HG02973 (cell line): Measurements from ENCODE around the gene DICER1.

Experiments used
- ATAC-seq: cut with Tn5 transposase; IDR thresholded peaks from one replicate; pipeline ENCODE4 v1.9.1; 2021; ENCODE audit warnings: moderate library complexity; ENCODE audit not compliant: unreplicated experiment

The DICER1 gene

DNA sequence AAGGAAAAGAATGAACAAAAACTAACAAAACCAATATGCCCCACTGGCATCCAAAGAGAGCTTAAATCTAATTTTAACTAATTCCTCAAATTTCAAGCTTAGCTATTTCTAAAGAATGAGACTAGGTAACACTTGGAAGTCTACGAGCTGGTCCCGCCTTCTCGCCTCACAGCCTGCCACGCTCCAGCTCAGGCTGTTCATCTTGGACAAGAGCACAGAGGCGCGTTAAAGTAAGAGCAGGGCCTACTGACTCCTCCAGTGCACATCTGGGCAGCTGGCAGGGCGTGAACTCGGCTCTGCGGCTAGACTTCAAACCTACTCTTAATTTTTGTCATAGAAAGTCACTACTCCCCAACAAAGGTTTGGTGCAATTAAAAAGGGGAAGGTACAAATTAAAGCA lies 64.6 kb downstream of the DICER1 start:
- no peak for ATAC-seq

GRCh38 chr14:95091581-95091980 lies 65.7 kb downstream of the DICER1 start:
- no peak for ATAC-seq

DNA sequence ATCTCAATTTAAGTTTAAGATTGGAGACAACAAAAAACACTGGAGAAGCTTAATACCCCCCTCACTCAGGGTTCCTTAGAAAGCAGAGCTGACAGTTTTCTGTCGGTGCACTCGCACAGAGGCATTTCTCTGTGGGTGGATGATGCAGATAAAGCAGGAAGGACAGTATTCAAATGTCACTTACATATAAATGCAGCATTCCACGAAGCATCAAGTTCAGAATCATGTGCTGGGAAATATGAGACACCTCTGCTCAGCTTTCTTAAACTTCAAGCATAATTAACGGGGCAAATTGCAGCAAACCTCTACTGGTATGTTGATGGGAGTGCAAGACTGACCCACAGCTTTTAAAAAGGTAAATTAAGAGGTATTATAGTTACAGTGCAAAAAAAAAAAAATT lies 68.7 kb downstream of the DICER1 start:
- no peak for ATAC-seq

GRCh38 chr14:95087619-95088018 lies 69.7 kb downstream of the DICER1 start:
- ATAC-seq: no peak

DNA sequence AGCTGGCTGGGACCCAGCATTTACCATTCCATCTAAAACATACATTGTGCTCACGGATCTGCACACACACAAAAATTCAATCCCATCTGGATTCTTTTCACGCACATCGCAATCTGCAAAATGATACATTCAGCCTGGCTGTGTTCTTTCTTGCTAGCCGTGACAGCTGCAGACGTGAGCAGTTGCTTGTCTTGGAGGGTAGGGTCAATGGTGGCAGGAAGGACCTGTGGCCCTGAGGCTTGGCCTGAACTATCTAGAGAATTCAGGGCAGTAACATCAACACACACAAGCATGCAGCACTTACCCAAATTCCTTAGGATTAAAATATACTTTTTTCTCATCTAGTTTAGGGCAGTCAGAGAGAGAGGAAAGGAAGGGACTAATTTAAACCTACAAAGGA lies 72.0 kb downstream of the DICER1 start:
- ATAC-seq: no peak

DNA sequence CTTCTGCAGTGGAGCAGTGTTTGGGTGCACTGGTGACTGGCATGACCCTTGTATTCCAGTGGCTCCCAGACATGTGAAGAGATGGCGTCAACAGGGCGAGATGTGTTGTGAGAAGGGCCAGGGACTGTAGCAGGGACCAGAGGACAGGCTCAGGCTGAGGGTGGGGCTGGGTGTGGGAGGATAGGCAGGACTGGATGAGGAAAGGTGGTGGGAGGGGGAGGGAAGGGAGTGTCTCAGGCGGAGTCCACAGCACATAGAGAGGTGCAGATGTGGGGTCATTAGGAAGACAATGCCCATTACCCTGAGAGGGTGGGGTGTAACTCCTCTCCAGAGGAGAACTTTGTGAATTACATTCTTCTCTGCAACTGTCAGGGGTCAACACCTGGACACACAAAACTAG lies 78.5 kb downstream of the DICER1 start:
- no peak for ATAC-seq

- ATAC-seq: no peak
Measured at GRCh38 chr14:95077345-95077744, 80.0 kb downstream of the DICER1 start.

GRCh38 chr14:95075789-95076188 lies 81.5 kb downstream of the DICER1 start:
- ATAC-seq: no peak

DNA sequence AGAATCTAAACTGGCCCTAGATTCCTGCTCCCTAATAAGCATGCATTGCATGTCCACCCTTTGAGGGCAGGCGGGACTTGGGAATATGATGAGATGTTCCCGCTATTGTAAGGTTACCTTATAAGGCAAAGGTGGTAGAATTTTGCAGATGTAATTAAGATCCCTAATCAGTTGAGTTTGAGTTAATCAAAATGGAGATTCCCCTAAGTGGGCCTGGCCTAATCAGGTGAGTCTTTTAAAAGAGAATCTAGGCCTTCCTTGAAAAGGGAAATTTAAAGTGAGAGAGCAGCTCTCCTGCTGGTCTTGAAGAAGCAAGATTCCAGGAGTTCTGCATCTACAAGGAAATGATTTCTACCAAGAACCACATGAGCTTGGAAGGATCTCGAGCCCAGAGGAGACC lies 83.4 kb downstream of the DICER1 start:
- no peak for ATAC-seq

DNA sequence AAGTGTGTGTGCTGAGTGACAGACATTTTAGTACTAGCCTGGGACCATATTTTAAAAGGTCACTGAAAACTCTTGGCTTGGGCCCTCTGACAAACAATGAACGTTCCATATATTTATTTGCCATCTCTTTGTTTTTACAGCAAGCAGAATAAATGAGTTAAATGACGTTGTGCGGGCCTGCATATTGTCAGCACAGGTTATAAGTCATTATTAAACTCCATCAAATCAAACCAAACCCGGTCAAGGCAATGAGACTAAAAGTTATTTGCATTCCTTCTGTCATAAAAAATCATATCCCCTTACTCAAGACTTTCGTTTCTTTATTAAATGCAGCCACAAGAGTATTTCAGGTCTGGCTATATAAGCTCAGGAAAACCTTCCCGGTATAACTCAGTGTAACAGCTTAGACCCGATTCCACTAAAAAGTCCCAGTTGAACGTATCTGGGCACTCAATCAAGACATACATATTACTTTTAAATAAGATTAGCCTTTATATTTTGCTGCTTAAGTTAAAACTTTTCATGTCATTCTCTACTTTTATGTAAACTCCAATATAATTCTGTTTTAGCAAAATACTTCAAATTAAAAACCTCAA lies 84.9 kb downstream of the DICER1 start:
- no peak for ATAC-seq

- no peak for ATAC-seq
Measured at GRCh38 chr14:95071649-95072280, 85.6 kb downstream of the DICER1 start.

- ATAC-seq: no peak
Measured at GRCh38 chr14:95070748-95071435, 86.4 kb downstream of the DICER1 start.

GRCh38 chr14:95069547-95069946 lies 87.8 kb downstream of the DICER1 start:
- ATAC-seq: no peak

- ATAC-seq: no peak
Measured at GRCh38 chr14:95069018-95069417, 88.3 kb downstream of the DICER1 start.

- no peak for ATAC-seq
Measured at GRCh38 chr14:95068521-95068920, 88.8 kb downstream of the DICER1 start.

DNA sequence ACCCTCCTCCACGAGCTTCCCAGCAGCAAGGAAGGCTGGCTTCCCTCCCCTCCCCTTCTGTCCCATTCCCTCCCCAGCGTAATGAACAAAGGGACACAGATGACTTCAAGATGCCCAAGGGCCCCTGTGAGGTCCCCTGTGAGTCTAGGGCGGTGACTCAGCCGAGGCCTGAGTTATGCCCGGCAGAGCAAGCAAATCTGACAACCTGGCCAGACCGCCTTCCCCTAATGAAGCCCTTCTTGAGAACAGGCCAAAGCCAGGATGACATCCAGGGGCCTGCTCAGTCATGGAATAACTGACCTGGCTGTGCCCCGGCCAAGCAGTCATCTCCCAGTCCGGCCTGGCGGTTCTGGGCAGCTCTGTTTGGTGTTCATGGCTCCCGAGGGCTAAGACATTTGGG lies 89.2 kb downstream of the DICER1 start:
- ATAC-seq: no peak

- ATAC-seq: no peak
Measured at GRCh38 chr14:95067526-95067925, 89.8 kb downstream of the DICER1 start.

DNA sequence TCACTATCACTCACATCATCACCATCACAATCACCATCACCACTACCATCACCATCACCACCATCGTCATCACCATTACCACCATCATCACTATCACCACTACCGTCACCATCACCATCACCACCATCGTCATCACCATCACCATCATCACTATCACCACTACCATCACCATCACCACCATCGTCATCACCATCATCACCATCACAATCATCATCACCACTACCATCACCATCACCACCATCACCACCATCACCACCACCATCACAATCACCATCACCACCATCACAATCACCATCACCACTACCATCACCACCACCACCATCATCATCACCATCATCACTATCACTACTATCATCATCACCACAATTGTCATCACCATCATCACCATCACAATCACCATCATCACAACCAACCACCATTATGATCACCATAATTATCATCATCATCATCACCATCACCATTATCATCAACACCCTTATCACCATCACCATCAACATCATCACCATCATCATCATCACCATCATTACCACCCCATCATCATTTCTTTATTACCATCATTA lies 90.8 kb downstream of the DICER1 start:
- ATAC-seq: no peak

- no peak for ATAC-seq
Measured at GRCh38 chr14:95065411-95065810, 91.9 kb downstream of the DICER1 start.

DNA sequence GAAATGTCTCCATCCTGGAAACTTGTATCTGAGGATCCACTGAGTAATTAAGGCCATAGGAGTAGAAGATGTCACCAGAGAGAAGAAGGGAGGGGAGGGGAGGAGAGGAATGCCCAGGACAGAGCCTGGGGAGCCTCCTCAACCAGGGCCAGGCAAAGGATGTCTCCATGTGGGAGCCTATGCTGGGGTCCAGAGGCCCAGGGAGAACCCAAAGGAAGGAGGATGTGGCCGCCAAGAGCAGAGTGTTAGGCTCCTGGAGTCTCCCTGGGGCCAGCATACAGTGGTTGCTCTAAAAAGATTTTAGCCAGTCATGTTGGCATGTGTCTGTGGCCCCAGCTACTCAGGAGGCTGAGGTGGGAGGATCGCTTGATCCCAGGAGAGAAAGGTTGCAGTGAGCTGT lies 92.6 kb downstream of the DICER1 start:
- no peak for ATAC-seq

DNA sequence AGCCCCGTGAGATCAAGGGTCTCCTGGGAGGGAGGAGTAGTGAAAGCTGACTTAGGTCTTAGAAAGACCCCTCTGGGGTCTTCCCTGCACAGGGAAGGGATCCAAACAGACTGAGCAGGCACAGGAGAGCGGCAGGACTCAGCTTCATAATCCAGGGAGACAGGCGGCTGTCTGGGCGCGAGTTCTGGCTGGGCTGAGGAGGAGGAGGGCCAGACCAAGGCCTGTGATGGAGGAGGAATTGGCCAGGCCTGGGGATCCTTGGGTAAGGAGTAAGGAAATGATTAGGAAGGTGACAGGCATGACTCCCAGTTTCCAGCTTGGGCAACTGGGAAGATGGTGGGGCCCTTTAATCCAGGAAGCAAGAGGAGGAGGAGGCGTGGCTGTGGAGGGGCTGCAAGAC lies 93.1 kb downstream of the DICER1 start:
- no peak for ATAC-seq

GRCh38 chr14:95063391-95063790 lies 93.9 kb downstream of the DICER1 start:
- ATAC-seq: no peak
